ENCODE results near the gene AMACR.

The AMACR gene

GRCh38 chr5:34021334-34021733 lies 13.5 kb upstream of the AMACR start:
- TF ChIP-seq, protein P1, sequence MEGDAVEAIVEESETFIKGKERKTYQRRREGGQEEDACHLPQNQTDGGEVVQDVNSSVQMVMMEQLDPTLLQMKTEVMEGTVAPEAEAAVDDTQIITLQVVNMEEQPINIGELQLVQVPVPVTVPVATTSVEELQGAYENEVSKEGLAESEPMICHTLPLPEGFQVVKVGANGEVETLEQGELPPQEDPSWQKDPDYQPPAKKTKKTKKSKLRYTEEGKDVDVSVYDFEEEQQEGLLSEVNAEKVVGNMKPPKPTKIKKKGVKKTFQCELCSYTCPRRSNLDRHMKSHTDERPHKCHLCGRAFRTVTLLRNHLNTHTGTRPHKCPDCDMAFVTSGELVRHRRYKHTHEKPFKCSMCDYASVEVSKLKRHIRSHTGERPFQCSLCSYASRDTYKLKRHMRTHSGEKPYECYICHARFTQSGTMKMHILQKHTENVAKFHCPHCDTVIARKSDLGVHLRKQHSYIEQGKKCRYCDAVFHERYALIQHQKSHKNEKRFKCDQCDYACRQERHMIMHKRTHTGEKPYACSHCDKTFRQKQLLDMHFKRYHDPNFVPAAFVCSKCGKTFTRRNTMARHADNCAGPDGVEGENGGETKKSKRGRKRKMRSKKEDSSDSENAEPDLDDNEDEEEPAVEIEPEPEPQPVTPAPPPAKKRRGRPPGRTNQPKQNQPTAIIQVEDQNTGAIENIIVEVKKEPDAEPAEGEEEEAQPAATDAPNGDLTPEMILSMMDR (conservative IDR thresholded peaks at IDR 0.05), result no peak
- no peak for TF ChIP-seq ZFX (IDR thresholded peaks at IDR 0.05)
- H3K27ac ChIP-seq, result no peak overlapping the region

GRCh38 chr5:34020726-34021125 lies 12.9 kb upstream of the AMACR start:
- H3K27ac ChIP-seq, result no peak overlapping the region
- TF ChIP-seq ZFX (IDR thresholded peaks at IDR 0.05), result no peak
- TF ChIP-seq, protein P1 (conservative IDR thresholded peaks at IDR 0.05), result no peak

- TF ChIP-seq, protein P1 (conservative IDR thresholded peaks at IDR 0.05), result no peak
- TF ChIP-seq ZFX (IDR thresholded peaks at IDR 0.05), result no peak
- H3K27ac ChIP-seq, result no peak overlapping the region
Measured at GRCh38 chr5:34017254-34017653, 9.4 kb upstream of the AMACR start.

GRCh38 chr5:34016750-34017149 lies 8.9 kb upstream of the AMACR start:
- H3K27ac ChIP-seq, result no peak overlapping the region
- no peak for TF ChIP-seq ZFX (IDR thresholded peaks at IDR 0.05)
- TF ChIP-seq, protein P1 (conservative IDR thresholded peaks at IDR 0.05), result no peak

DNA sequence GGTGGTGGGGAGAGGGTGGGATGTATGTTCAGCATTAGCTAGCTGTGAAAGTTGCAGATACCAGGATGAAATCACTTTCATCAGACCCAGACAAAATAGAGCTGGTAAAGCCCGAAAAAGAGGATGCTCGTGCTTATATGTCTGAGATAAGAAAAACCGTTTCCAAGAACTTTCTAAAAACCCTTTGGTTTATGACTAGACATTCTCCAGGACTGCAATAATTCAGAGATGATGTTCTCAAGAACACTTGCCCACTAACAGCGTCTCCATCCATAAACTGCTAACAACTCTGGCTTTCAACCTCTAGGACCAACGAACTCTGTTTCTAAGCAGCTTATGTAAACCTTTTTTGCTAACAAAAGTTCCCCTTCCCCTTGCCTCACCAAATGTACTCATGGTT lies 8.4 kb upstream of the AMACR start:
- H3K27ac ChIP-seq, result no peak overlapping the region
- TF ChIP-seq, protein P1 (conservative IDR thresholded peaks at IDR 0.05), result no peak

- TF ChIP-seq ZFX (IDR thresholded peaks at IDR 0.05), result no peak
- TF ChIP-seq, protein P1 (conservative IDR thresholded peaks at IDR 0.05), result no peak
- no peak overlapping the region for H3K27ac ChIP-seq
Measured at GRCh38 chr5:34015120-34015822, 7.4 kb upstream of the AMACR start.

- no peak overlapping the region for H3K27ac ChIP-seq
- TF ChIP-seq ZFX (IDR thresholded peaks at IDR 0.05), result no peak
- TF ChIP-seq, protein P1 (conservative IDR thresholded peaks at IDR 0.05), result no peak
Measured at GRCh38 chr5:34014626-34015025, 6.8 kb upstream of the AMACR start.
